ENCODE results near the gene WNT6. TPM values are rescaled to one million over a fixed set of nuclear protein-coding genes. Genes with fewer than 3 reads are reported as not detected.

The WNT6 gene
- total RNA-seq, 6 experiments from 2014 or later: 0.25 TPM; not detected in 5

DNA sequence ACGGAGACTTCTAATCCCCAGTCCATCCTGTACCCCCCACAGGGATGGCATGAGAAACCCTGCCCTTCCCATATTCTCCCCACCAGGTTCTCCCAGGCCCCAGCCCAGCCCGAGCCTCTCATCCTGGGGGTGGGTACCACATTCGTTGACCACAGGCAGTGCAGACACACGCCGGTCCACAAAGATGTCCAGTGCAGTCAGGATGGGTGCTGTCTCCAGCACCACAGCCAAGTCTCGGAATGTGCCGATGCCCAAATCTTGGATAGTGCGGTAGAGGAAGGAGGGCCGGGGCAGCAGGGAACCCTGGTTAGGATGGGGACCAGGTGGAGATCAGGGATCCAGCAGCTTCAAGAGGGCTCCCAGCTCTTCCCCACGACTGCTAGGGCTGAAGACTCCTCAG is 32.8 kb upstream of the WNT6 start:
- 80% methylated on average over 1 of the region's 10 CpGs for WGBS (ENCODE audit: insufficient coverage, low coverage, low lambda C conversion rate, missing lambda C conversion rate)

DNA sequence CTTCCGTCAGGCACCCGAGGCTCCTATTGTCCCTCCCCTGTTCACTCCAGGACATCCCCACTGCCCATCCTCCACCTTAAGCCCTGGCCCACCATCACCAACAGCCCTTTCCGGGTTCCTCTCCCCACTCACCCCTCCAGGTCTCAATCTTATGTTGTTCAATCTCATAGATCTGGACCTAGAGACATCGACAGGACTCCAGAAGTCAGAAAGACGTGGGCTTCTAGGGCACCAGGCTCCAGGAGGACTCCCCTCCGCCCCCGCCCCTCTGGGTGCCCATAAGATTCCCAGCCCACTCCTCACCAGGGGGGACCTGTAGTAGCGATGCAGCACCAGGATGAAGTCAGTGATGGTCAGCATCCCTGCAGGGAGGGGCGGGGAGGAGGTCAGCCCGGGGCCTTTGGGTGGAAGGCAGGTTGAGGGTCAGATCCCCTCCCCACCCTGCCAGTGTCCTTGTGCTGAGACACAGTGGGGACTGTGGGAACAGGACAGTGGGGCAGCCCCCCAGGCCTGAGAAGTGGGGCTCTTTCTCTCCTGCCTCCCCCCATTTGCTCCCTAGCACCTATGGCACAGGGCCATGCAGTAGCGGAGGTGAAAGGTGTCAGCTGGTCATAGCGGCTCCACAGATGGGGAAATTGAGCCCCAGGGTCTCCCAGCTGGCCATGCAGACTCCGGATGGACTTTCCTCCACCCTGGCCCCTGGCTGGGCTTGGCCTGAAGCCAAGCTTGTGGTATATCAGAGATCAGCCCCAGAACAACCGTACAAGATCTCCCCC is 31.7 kb upstream of the WNT6 start:
- H3K27ac ChIP-seq: no peak overlapping the region
- WGBS (ENCODE audit: insufficient coverage, low coverage, low lambda C conversion rate, missing lambda C conversion rate): 29% methylated on average over 2 of the region's 14 CpGs
- H3K36me3 ChIP-seq: no peaks in the 10 kb centered on the region
- H3K4me3 ChIP-seq: no peak overlapping the region
- ATAC-seq (peak in 1 of 4 donors; percentile 6), DNase-seq (no peak)
- H3K4me1 ChIP-seq: no peaks in the 10 kb centered on the region
- H3K27me3 ChIP-seq: no peaks in the 10 kb centered on the region
- H3K9me3 ChIP-seq: no peaks in the 10 kb centered on the region
- intact Hi-C loops (cut with DNase I): no loop called here
- no peak for TF ChIP-seq POLR2A (IDR thresholded peaks at IDR 0.05)

More for the DNA sequence above, 32.8 kb upstream of the WNT6 start:
- ATAC-seq (peak in 1 of 4 donors; percentile 4), DNase-seq (no peak)
- no peak overlapping the region for H3K4me3 ChIP-seq
- intact Hi-C loops (cut with DNase I): no loop called here
- H3K4me1 ChIP-seq: no peaks in the 10 kb centered on the region
- no peaks in the 10 kb centered on the region for H3K9me3 ChIP-seq
- TF ChIP-seq, protein P1, sequence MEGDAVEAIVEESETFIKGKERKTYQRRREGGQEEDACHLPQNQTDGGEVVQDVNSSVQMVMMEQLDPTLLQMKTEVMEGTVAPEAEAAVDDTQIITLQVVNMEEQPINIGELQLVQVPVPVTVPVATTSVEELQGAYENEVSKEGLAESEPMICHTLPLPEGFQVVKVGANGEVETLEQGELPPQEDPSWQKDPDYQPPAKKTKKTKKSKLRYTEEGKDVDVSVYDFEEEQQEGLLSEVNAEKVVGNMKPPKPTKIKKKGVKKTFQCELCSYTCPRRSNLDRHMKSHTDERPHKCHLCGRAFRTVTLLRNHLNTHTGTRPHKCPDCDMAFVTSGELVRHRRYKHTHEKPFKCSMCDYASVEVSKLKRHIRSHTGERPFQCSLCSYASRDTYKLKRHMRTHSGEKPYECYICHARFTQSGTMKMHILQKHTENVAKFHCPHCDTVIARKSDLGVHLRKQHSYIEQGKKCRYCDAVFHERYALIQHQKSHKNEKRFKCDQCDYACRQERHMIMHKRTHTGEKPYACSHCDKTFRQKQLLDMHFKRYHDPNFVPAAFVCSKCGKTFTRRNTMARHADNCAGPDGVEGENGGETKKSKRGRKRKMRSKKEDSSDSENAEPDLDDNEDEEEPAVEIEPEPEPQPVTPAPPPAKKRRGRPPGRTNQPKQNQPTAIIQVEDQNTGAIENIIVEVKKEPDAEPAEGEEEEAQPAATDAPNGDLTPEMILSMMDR (IDR thresholded peaks at IDR 0.05): no peak
- TF ChIP-seq POLR2A (IDR thresholded peaks at IDR 0.05): no peak
- no peaks in the 10 kb centered on the region for H3K27me3 ChIP-seq
- H3K36me3 ChIP-seq: no peaks in the 10 kb centered on the region
- H3K27ac ChIP-seq: no peak overlapping the region

- H3K27me3 ChIP-seq: no peaks in the 10 kb centered on the region
- H3K9me3 ChIP-seq: no peaks in the 10 kb centered on the region
- DNase-seq (no peak), ATAC-seq (no peak)
- no peaks in the 10 kb centered on the region for H3K36me3 ChIP-seq
- WGBS (ENCODE audit: insufficient coverage, low coverage, low lambda C conversion rate, missing lambda C conversion rate): 57% methylated on average over 1 of the region's 4 CpGs
- H3K4me1 ChIP-seq: no peaks in the 10 kb centered on the region
- no peak overlapping the region for H3K4me3 ChIP-seq
- H3K27ac ChIP-seq: no peak overlapping the region
- TF ChIP-seq, protein P1 (IDR thresholded peaks at IDR 0.05): no peak
- intact Hi-C loops (cut with DNase I): no loop called here
Observed at GRCh38 chr2:218828477-218828778, 31.2 kb upstream of the WNT6 start.

DNA sequence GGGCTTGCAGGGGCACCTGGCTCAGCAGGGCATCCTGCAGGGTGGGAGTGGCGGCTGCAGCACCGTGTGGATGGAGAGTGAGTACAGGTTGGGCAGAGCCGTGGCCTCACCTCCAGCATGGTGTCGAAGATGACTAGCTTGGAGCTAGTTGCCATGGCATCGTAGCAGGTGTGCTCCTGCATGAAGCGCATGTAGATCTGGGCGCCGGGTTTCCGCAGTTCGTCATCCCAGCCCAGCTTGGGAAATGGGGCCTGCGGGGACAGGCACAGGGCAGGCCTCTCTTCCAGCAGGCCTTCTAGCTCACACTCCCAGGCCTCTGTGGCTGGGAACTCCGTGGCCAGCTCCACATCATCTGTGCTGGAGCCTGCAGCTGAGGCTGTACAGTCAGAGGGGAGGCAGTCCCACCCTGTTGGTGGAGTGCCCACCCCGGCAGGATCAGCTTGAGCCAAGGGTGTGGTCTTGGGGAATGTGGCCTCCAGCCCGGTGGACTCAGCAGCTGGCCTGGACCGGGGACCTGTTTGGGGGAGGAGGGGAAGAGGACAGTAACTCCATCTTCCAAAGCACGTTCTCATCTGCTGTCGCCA is 29.6 kb upstream of the WNT6 start:
- TF ChIP-seq, protein P1 (IDR thresholded peaks at IDR 0.05): no peak
- no peak for TF ChIP-seq POLR2A (IDR thresholded peaks at IDR 0.05)
- Histone ChIP-seq H3K36me3 (no peaks in the 10 kb centered on the region), H3K9me3 (no peaks in the 10 kb centered on the region), H3K4me3 (no peak overlapping the region), H3K27ac (no peak overlapping the region), H3K4me1 (no peaks in the 10 kb centered on the region), H3K27me3 (no peaks in the 10 kb centered on the region)
- intact Hi-C loops (cut with DNase I): loop anchor here in 1 of 2 donors (10.0 kb wide), 1 partner anchor 115 kb away; the partner anchor contains the start of gene TTLL4
- no CpG with 5 or more reads among the region's 17 CpGs for WGBS (ENCODE audit: insufficient coverage, low coverage, low lambda C conversion rate, missing lambda C conversion rate)
- no peak for ATAC-seq
- DNase-seq: no peak

- Histone ChIP-seq H3K36me3 (no peaks in the 10 kb centered on the region), H3K27me3 (no peaks in the 10 kb centered on the region), H3K27ac (no peak overlapping the region), H3K9me3 (no peaks in the 10 kb centered on the region), H3K4me1 (no peaks in the 10 kb centered on the region), H3K4me3 (no peak overlapping the region)
- no peak for ATAC-seq
- DNase-seq: no peak
- intact Hi-C loops (cut with DNase I): loop anchor here in 1 of 2 donors (10.0 kb wide), 1 partner anchor 116 kb away; the partner anchor contains the start of gene TTLL4
- TF ChIP-seq, protein P1 (IDR thresholded peaks at IDR 0.05): no peak
- TF ChIP-seq POLR2A (IDR thresholded peaks at IDR 0.05): no peak
- 40% methylated on average over 1 of the region's 3 CpGs for WGBS (ENCODE audit: insufficient coverage, low coverage, low lambda C conversion rate, missing lambda C conversion rate)
Observed at GRCh38 chr2:218830526-218831306, 28.9 kb upstream of the WNT6 start.
